Panc1 (cell line): ENCODE measurements around the gene PTGIR. TPM values are rescaled to one million over a fixed set of nuclear protein-coding genes. Genes with fewer than 3 reads are reported as not detected.

Experiments used
- ATAC-seq: fragments of 200-7000 bp; cut with Tn5 transposase; 2 replicates; pipeline ENCODE4 v1.9.1; 2020; ENCODE audit warnings: mild to moderate bottlenecking, moderate library complexity
- BruUV-seq: library from RNA; stranded (reverse); fragments of 400-500 nt; replicated peaks from 2 replicates; lab custom pipeline; 2021; lab: Mats Ljungman, UMichigan
- CTCF ChIA-PET: fragments of 300-600 bp; sonication (Branson Sonifier 250); formaldehyde crosslinking; loops from one replicate; lab custom pipeline; 2022; ENCODE audit warnings: antibody characterized with exemption; lab: Charles Lee
- POLR2A ChIA-PET: fragments of 300-600 bp; sonication (Branson Sonifier 250); formaldehyde crosslinking; loops from one replicate; lab custom pipeline; 2022; ENCODE audit warnings: antibody characterized with exemption; lab: Charles Lee
- DNase-seq: peaks from one replicate; pipeline ENCODE4 v3.0.0-alpha.2; 2010; ENCODE audit warnings: low read depth, low spot score
- H3K27ac ChIP-seq: 2 replicates; pipeline ENCODE4 v1.5.1; 2011; ENCODE audit warnings: mild to moderate bottlenecking, low read length, inconsistent platforms
- H3K27me3 ChIP-seq: fragments of 200-500 bp; sonication (Bioruptor generic); 2 replicates; pipeline ENCODE4 v1.6.0; 2014; ENCODE audit warnings: low read length, inconsistent platforms; ENCODE audit not compliant: control insufficient read depth, insufficient read depth
- H3K36me3 ChIP-seq: fragments of 200-500 bp; sonication (Bioruptor generic); 2 replicates; pipeline ENCODE4 v1.5.1; 2014; ENCODE audit warnings: inconsistent platforms, mild to moderate bottlenecking, low read length, moderate library complexity; ENCODE audit not compliant: control insufficient read depth, insufficient read depth
- H3K4me1 ChIP-seq: 2 replicates; pipeline ENCODE4 v1.5.1; 2011; ENCODE audit warnings: inconsistent platforms, mild to moderate bottlenecking, low read length, moderate library complexity; ENCODE audit not compliant: control insufficient read depth, insufficient read depth
- H3K4me3 ChIP-seq, 2 experiments: 2 replicates each; pipeline ENCODE4 v1.5.1; 2011 to 2012; ENCODE audit warnings: low read depth in 2 of 2, low read length in 2 of 2, mild to moderate bottlenecking in 2 of 2, inconsistent platforms in 1 of 2, moderate library complexity in 1 of 2
- H3K9me3 ChIP-seq: fragments of 200-500 bp; sonication (Bioruptor generic); 2 replicates; pipeline ENCODE4 v1.5.1; 2014; ENCODE audit warnings: low read depth, mild to moderate bottlenecking, inconsistent platforms, low read length, moderate library complexity; ENCODE audit not compliant: control insufficient read depth, insufficient read depth
- POLR2AphosphoS5 ChIP-seq: IDR thresholded peaks from 2 replicates; pipeline ENCODE4 v1.6.1; 2012; ENCODE audit warnings: mild to moderate bottlenecking, low read depth, low read length, moderate library complexity
- SIN3A ChIP-seq: IDR thresholded peaks from 2 replicates; pipeline ENCODE4 v1.6.1; 2012; ENCODE audit warnings: low read depth, mild to moderate bottlenecking, low read length, moderate library complexity, borderline replicate concordance; ENCODE audit not compliant: insufficient read depth
- TCF7L2 ChIP-seq: IDR thresholded peaks from 2 replicates; pipeline ENCODE4 v1.6.1; 2011; ENCODE audit warnings: mild to moderate bottlenecking, low read depth, low read length, inconsistent platforms
- in situ Hi-C: cut with HindIII; loops from 2 replicates; pipeline ENCODE4 v1.10.0; 2016; ENCODE audit warnings: low sequenced_read_pairs, low pct_unique_long_range_greater_than_20kb
- intact Hi-C: fragments of 100-400 bp; cut with micrococcal nuclease; formaldehyde crosslinking; loops from one replicate; pipeline ENCODE4 v1.10.0; 2022; ENCODE audit not compliant: unreplicated experiment
- total RNA-seq: library from RNA; stranded (reverse); gene quantifications from one replicate; pipeline ENCODE4 v1.2.1, GENCODE V29; 2021; ENCODE audit not compliant: unreplicated experiment
- TF ChIP-seq, protein P1 (sequence below), 2 experiments: IDR thresholded peaks; 2 replicates each; pipeline ENCODE4 v1.6.1; 2011 to 2012; ENCODE audit warnings: low read depth in 2 of 2, control low read depth in 1 of 2, low read length in 1 of 2, mild to moderate bottlenecking in 1 of 2, moderate library complexity in 1 of 2; ENCODE audit not compliant: insufficient read depth in 1 of 2
- TF ChIP-seq, protein P2 (sequence below): fragments of 450-650 bp; IDR thresholded peaks from 2 replicates; pipeline ENCODE4 v1.5.1; 2017; ENCODE audit warnings: mild to moderate bottlenecking

Gene PTGIR
- total RNA-seq, 1 experiment from 2014 or later = 0.08 TPM

GRCh38 chr19:46614114-46614722 lies 10.7 kb downstream of the PTGIR start:
- no peaks in the 10 kb centered on the region for H3K9me3 ChIP-seq
- no TSS peak for BruUV-seq
- H3K4me3 ChIP-seq = no peak overlapping the region
- intact Hi-C loops (loop anchor here (1.0 kb wide), 1 partner anchor 48 kb away; no protein-coding TSS in a partner anchor), in situ Hi-C loops (no loop called here)
- ChIA-PET CTCF (interaction anchor here (0.6 to 1.7 kb wide), 6 partner anchors 13 to 155 kb away, joined by 3 to 10 read pairs (median 4); partner anchors contain the start of genes DACT3 and GNG8), POLR2A (no interaction called here)
- no peaks in the 10 kb centered on the region for H3K36me3 ChIP-seq
- TF ChIP-seq, protein P1, sequence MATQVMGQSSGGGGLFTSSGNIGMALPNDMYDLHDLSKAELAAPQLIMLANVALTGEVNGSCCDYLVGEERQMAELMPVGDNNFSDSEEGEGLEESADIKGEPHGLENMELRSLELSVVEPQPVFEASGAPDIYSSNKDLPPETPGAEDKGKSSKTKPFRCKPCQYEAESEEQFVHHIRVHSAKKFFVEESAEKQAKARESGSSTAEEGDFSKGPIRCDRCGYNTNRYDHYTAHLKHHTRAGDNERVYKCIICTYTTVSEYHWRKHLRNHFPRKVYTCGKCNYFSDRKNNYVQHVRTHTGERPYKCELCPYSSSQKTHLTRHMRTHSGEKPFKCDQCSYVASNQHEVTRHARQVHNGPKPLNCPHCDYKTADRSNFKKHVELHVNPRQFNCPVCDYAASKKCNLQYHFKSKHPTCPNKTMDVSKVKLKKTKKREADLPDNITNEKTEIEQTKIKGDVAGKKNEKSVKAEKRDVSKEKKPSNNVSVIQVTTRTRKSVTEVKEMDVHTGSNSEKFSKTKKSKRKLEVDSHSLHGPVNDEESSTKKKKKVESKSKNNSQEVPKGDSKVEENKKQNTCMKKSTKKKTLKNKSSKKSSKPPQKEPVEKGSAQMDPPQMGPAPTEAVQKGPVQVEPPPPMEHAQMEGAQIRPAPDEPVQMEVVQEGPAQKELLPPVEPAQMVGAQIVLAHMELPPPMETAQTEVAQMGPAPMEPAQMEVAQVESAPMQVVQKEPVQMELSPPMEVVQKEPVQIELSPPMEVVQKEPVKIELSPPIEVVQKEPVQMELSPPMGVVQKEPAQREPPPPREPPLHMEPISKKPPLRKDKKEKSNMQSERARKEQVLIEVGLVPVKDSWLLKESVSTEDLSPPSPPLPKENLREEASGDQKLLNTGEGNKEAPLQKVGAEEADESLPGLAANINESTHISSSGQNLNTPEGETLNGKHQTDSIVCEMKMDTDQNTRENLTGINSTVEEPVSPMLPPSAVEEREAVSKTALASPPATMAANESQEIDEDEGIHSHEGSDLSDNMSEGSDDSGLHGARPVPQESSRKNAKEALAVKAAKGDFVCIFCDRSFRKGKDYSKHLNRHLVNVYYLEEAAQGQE (IDR thresholded peaks at IDR 0.05; ENCODE audit: insufficient read depth in 1 of 2, low read depth in 2 of 2, low read length in 1 of 2) = no peak
- TF ChIP-seq, protein P2, sequence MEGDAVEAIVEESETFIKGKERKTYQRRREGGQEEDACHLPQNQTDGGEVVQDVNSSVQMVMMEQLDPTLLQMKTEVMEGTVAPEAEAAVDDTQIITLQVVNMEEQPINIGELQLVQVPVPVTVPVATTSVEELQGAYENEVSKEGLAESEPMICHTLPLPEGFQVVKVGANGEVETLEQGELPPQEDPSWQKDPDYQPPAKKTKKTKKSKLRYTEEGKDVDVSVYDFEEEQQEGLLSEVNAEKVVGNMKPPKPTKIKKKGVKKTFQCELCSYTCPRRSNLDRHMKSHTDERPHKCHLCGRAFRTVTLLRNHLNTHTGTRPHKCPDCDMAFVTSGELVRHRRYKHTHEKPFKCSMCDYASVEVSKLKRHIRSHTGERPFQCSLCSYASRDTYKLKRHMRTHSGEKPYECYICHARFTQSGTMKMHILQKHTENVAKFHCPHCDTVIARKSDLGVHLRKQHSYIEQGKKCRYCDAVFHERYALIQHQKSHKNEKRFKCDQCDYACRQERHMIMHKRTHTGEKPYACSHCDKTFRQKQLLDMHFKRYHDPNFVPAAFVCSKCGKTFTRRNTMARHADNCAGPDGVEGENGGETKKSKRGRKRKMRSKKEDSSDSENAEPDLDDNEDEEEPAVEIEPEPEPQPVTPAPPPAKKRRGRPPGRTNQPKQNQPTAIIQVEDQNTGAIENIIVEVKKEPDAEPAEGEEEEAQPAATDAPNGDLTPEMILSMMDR = peak; percentile 85
- no peaks in the 10 kb centered on the region; the same call in 1 of the 2 replicates for H3K4me1 ChIP-seq
- no peaks in the 10 kb centered on the region for H3K27me3 ChIP-seq
- ATAC-seq = peak; percentile 87
- H3K27ac ChIP-seq = no peak overlapping the region
- no peak for DNase-seq

GRCh38 chr19:46613525-46613924 lies 11.4 kb downstream of the PTGIR start:
- Histone ChIP-seq H3K4me1 (no peaks in the 10 kb centered on the region; the same call in 1 of the 2 replicates), H3K27me3 (no peaks in the 10 kb centered on the region), H3K27ac (no peak overlapping the region), H3K4me3 (no peak overlapping the region), H3K36me3 (no peaks in the 10 kb centered on the region), H3K9me3 (no peaks in the 10 kb centered on the region)
- POLR2A ChIA-PET = no interaction called here
- BruUV-seq = no TSS peak
- CTCF ChIA-PET = interaction anchor here (0.6 to 1.7 kb wide), 5 partner anchors 18 to 156 kb away, joined by 3 to 10 read pairs (median 4); partner anchors contain the start of gene DACT3
- no peak for DNase-seq
- in situ Hi-C loops = no loop called here
- no peak for ATAC-seq
- TF ChIP-seq SIN3A (no peak), POLR2AphosphoS5 (no peak), TCF7L2 (no peak)
- TF ChIP-seq, protein P2 = no peak
- intact Hi-C loops = no loop called here
